HCT116 (cell line): ENCODE measurements around the gene TTLL10. TPM values are rescaled to one million over a fixed set of nuclear protein-coding genes. Genes with fewer than 3 reads are reported as not detected.
A peak's percentile ranks its signal among the peaks of the same experiment; 100 is the strongest.

ENCODE experiments used
- ATAC-seq: fragments of 200-7000 bp; cut with Tn5 transposase; 2 replicates; pipeline ENCODE4 v1.9.1; 2020; ENCODE audit warnings: mild to moderate bottlenecking, moderate library complexity
- BruUV-seq: library from RNA; stranded (reverse); fragments of 400-500 nt; replicated peaks from 2 replicates; lab custom pipeline; 2021; lab: Mats Ljungman, UMichigan
- CTCF ChIA-PET: fragments of 300-600 bp; sonication (Branson Sonifier 250); formaldehyde crosslinking; loops from one replicate; lab custom pipeline; 2021; ENCODE audit warnings: antibody characterized with exemption; lab: Charles Lee
- POLR2A ChIA-PET: fragments of 300-600, 350-600 bp; sonication (Branson Sonifier 250); formaldehyde crosslinking; loops from one replicate; lab custom pipeline; 2021; ENCODE audit warnings: antibody characterized with exemption; lab: Charles Lee
- RAD21 ChIA-PET, 2 experiments: fragments of 300-600 bp; sonication (Branson Sonifier 250); formaldehyde crosslinking; loops; one replicate each; lab custom pipeline; 2023; ENCODE audit warnings: low total read pairs in 2 of 2; ENCODE audit not compliant: uncharacterized antibody in 2 of 2, unreplicated experiment in 2 of 2, low non-redundant PET in 1 of 2; lab: Charles Lee
- DNase-seq: peaks from one replicate; pipeline ENCODE4 v3.0.0-alpha.2; 2010; ENCODE audit warnings: low read depth, low spot score
- H2AFZ ChIP-seq: fragments of 200-600 bp; shearing (Covaris generic), sonication (generic); 2 replicates; pipeline ENCODE4 v1.6.1; 2017; ENCODE audit warnings: low read depth, mixed run types, mixed read lengths, antibody characterized with exemption, low read length; ENCODE audit not compliant: poor library complexity, severe bottlenecking
- H3K27ac ChIP-seq: 2 replicates; pipeline ENCODE4 v1.5.1; 2012; ENCODE audit warnings: low read depth, low read length
- H3K27me3 ChIP-seq: fragments of 200-600 bp; sonication (generic); 2 replicates; pipeline ENCODE4 v1.6.1; 2016; ENCODE audit warnings: mixed run types, low read length, mixed read lengths; ENCODE audit not compliant: insufficient read depth
- H3K36me3 ChIP-seq, 2 experiments: fragments of 200-500 bp in 1 of 2; fragments of 200-600 bp in 1 of 2; sonication (Bioruptor generic) in 1 of 2; sonication (generic) in 1 of 2; 2 replicates each; pipeline versions ENCODE4 v1.5.1 to v1.6.1; 2014 to 2016; ENCODE audit warnings: low read length in 2 of 2, inconsistent platforms in 1 of 2, mixed read lengths in 1 of 2, mixed run types in 1 of 2; ENCODE audit not compliant: insufficient read depth in 2 of 2, control insufficient read depth in 1 of 2
- H3K4me1 ChIP-seq, 2 experiments: fragments of 200-600 bp in 1 of 2; sonication (generic) in 1 of 2; 2 replicates each; pipeline versions ENCODE4 v1.5.1 to v1.6.1; 2012 to 2017; ENCODE audit warnings: low read length in 2 of 2, inconsistent platforms in 1 of 2, mild to moderate bottlenecking in 1 of 2, mixed read lengths in 1 of 2, mixed run types in 1 of 2, moderate library complexity in 1 of 2; ENCODE audit not compliant: insufficient read depth in 2 of 2, control insufficient read depth in 1 of 2
- H3K4me2 ChIP-seq: fragments of 200-600 bp; sonication (generic); 2 replicates; pipeline ENCODE4 v1.6.1; 2017; ENCODE audit warnings: mixed run types, low read length, mixed read lengths
- H3K4me3 ChIP-seq, 2 experiments: fragments of 200-600 bp in 1 of 2; sonication (generic) in 1 of 2; replicated peaks in 1 of 2; 2 replicates each; pipeline ENCODE4 v1.5.1; 2011 to 2016; ENCODE audit warnings: low read length in 2 of 2, control low read depth in 1 of 2, low read depth in 1 of 2, mild to moderate bottlenecking in 1 of 2, mixed read lengths in 1 of 2, mixed run types in 1 of 2
- H3K79me2 ChIP-seq: fragments of 200-600 bp; sonication (generic); 2 replicates; pipeline ENCODE4 v1.6.1; 2017; ENCODE audit warnings: mild to moderate bottlenecking, mixed run types, low read length, moderate library complexity, mixed read lengths; ENCODE audit not compliant: insufficient read depth
- H3K9ac ChIP-seq: fragments of 200-600 bp; sonication (generic); 2 replicates; pipeline ENCODE4 v1.6.1; 2016; ENCODE audit warnings: low read length, mixed read lengths
- H3K9me2 ChIP-seq: fragments of 200-600 bp; sonication (generic), shearing (Covaris generic); 2 replicates; pipeline ENCODE4 v1.6.1; 2017; ENCODE audit warnings: mixed run types, mild to moderate bottlenecking, moderate library complexity; ENCODE audit not compliant: insufficient read depth
- H3K9me3 ChIP-seq, 2 experiments: fragments of 200-500 bp in 1 of 2; fragments of 200-600 bp in 1 of 2; sonication (Bioruptor generic) in 1 of 2; sonication (generic) in 1 of 2; 2 replicates each; pipeline ENCODE4 v1.6.1; 2014 to 2017; ENCODE audit warnings: low read length in 2 of 2, mixed read lengths in 2 of 2, inconsistent platforms in 1 of 2, low read depth in 1 of 2, mild to moderate bottlenecking in 1 of 2, mixed run types in 1 of 2, moderate library complexity in 1 of 2; ENCODE audit not compliant: control insufficient read depth in 1 of 2, insufficient read depth in 1 of 2
- H4K20me1 ChIP-seq: fragments of 200-600 bp; sonication (generic), shearing (Covaris generic); 2 replicates; pipeline ENCODE4 v1.6.1; 2017; ENCODE audit warnings: mixed run types, mild to moderate bottlenecking, moderate library complexity; ENCODE audit not compliant: insufficient read depth
- CBX3 ChIP-seq: IDR thresholded peaks from 2 replicates; pipeline ENCODE4 v1.6.1; 2012; ENCODE audit warnings: low read depth
- CEBPB ChIP-seq: IDR thresholded peaks from 2 replicates; pipeline ENCODE4 v1.6.1; 2012; ENCODE audit warnings: low read depth
- EGR1 ChIP-seq: IDR thresholded peaks from 2 replicates; pipeline ENCODE4 v1.6.1; 2012; ENCODE audit warnings: low read depth
- JUND ChIP-seq: IDR thresholded peaks from 2 replicates; pipeline ENCODE4 v1.6.1; 2012
- POLR2A ChIP-seq: IDR thresholded peaks from 2 replicates; pipeline ENCODE4 v1.7.0; 2011; ENCODE audit warnings: borderline replicate concordance; ENCODE audit not compliant: insufficient read depth, insufficient read length; ENCODE audit errors: extremely low read depth
- RAD21 ChIP-seq: IDR thresholded peaks from 2 replicates; pipeline ENCODE4 v1.6.1; 2012; ENCODE audit warnings: low read depth, mild to moderate bottlenecking
- SP1 ChIP-seq: IDR thresholded peaks from 2 replicates; pipeline ENCODE4 v1.6.1; 2012; ENCODE audit warnings: low read depth
- TCF7L2 ChIP-seq: IDR thresholded peaks from 2 replicates; pipeline ENCODE4 v1.7.0; 2011; ENCODE audit warnings: borderline replicate concordance, inconsistent platforms; ENCODE audit not compliant: insufficient read depth, insufficient read length; ENCODE audit errors: extremely low read depth
- ZNF274 ChIP-seq: fragments of 200-500 bp; sonication (Bioruptor generic); IDR thresholded peaks from 2 replicates; pipeline ENCODE4 v1.6.1; 2014; ENCODE audit warnings: mild to moderate bottlenecking, low read depth, low read length, inconsistent platforms
- intact Hi-C: fragments of 100-400 bp; cut with micrococcal nuclease; formaldehyde crosslinking; loops from 2 replicates; pipeline ENCODE4 v1.10.0; 2022
- total RNA-seq: library from RNA; stranded (reverse); gene quantifications from one replicate; pipeline ENCODE4 v1.2.1, GENCODE V29; 2021; ENCODE audit not compliant: unreplicated experiment
- TF ChIP-seq, protein P1 (sequence below), 3 experiments: fragments of 200-600 bp in 1 of 3; sonication (generic) in 1 of 3; IDR thresholded peaks in 2 of 3; conservative IDR thresholded peaks in 1 of 3; 2 replicates each; pipeline ENCODE4 v1.5.1; 2012 to 2017; ENCODE audit warnings: low read depth in 2 of 3, low read length in 2 of 3, antibody characterized with exemption in 1 of 3, borderline replicate concordance in 1 of 3, control low read depth in 1 of 3, mild to moderate bottlenecking in 1 of 3, mixed read lengths in 1 of 3, mixed run types in 1 of 3, moderate library complexity in 1 of 3; ENCODE audit not compliant: insufficient read depth in 1 of 3
- TF ChIP-seq, protein P2 (sequence below): IDR thresholded peaks from 2 replicates; pipeline ENCODE4 v1.6.1; 2012; ENCODE audit warnings: low read depth

TTLL10 gene
- total RNA-seq, 1 experiment from 2014 or later, result 0.10 TPM

DNA sequence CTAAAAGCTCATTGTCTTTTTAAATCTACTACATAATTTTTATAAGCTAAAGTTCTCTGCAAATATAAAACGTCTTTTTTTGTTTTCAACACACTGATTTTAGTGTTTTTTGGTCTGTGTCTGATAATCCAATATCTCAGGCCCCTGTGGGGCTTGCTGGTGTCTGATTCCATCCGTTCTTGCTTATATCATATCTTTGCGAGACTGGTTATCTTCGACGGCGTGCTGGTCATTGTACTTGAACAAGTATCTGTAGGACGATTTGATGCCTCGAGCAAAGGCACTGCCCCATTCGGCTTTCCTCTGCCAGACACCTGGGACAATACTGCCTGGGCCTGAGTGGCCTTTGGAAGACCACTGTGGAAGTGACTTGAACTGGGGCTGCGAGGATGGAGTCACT, 18.4 kb upstream of the TTLL10 start:
- H3K27ac ChIP-seq, result no peak overlapping the region
- no peak for ATAC-seq
- intact Hi-C loops, result no loop called here
- CTCF ChIA-PET, result no interaction called here
- TF ChIP-seq TCF7L2 (no peak), SP1 (no peak)
- TF ChIP-seq, protein P1, sequence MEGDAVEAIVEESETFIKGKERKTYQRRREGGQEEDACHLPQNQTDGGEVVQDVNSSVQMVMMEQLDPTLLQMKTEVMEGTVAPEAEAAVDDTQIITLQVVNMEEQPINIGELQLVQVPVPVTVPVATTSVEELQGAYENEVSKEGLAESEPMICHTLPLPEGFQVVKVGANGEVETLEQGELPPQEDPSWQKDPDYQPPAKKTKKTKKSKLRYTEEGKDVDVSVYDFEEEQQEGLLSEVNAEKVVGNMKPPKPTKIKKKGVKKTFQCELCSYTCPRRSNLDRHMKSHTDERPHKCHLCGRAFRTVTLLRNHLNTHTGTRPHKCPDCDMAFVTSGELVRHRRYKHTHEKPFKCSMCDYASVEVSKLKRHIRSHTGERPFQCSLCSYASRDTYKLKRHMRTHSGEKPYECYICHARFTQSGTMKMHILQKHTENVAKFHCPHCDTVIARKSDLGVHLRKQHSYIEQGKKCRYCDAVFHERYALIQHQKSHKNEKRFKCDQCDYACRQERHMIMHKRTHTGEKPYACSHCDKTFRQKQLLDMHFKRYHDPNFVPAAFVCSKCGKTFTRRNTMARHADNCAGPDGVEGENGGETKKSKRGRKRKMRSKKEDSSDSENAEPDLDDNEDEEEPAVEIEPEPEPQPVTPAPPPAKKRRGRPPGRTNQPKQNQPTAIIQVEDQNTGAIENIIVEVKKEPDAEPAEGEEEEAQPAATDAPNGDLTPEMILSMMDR (IDR thresholded peaks at IDR 0.05 in 2 of 3, conservative IDR thresholded peaks at IDR 0.05 in 1 of 3; ENCODE audit: borderline replicate concordance in 1 of 3, insufficient read depth in 1 of 3, low read depth in 2 of 3, low read length in 2 of 3), result no peak
- no peaks in the 10 kb centered on the region for H3K27me3 ChIP-seq
- no peak overlapping the region for H3K9ac ChIP-seq
- RAD21 ChIA-PET, result no interaction called here
- H3K79me2 ChIP-seq, result no peaks in the 10 kb centered on the region
- H4K20me1 ChIP-seq, result no peaks in the 10 kb centered on the region
- H3K4me3 ChIP-seq, result no peak overlapping the region
- no peaks in the 10 kb centered on the region for H3K36me3 ChIP-seq
- no peak for DNase-seq
- H3K9me3 ChIP-seq, result peaks cover 8 to 17% of the 10 kb centered on the region in 2 experiments; a peak in 2 of 4 replicates
- H3K4me2 ChIP-seq, result no peak overlapping the region
- no TSS peak for BruUV-seq
- POLR2A ChIA-PET, result no interaction called here
- no peak overlapping the region for H2AFZ ChIP-seq
- peaks cover 11 to 30% of the 10 kb centered on the region in 2 experiments for H3K4me1 ChIP-seq
- no peaks in the 10 kb centered on the region for H3K9me2 ChIP-seq

DNA sequence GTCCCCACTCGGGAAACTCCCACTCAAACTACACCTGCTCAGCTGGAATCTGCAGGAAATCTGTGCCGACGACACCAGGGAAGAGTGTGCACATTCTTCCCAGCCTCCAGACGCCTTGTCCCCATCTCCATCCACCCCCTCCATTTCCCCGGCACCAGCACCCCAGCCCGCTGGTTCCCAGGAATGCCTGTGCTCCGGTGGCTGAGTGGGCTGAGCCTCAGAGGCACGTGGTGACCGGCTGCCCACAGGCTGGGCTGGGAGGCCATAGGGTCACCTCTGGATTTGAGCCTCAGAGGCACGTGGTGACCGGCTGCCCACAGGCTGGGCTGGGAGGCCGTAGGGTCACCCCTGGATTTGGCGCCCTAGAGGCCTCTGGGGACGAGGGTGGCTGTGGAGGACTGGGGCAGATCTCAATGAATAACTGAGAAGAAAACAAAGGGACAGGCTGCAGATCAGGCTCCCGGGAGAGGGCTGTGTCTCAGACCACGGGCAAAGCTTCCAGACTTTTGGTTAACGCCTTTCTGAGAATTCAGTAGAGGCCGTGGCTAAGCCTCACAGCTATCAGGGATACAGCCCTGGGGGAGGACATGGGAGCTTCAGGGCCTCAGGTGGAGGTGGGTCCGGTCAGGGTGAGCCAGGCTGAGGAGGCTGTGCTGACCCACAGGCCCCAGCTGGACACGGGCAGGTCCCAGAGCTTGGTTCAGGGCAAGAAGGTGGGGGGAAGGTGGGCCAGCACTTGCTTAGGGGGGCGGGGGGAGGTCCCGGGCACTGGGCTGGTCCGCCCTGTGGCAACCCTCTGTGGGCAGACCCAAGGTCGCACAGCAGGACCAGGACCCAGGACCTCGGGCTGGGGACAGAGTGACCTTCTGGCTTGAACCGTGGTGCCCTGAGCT, 17.3 kb upstream of the TTLL10 start:
- Histone ChIP-seq H3K4me1 (peaks cover 11 to 27% of the 10 kb centered on the region in 2 experiments), H4K20me1 (no peaks in the 10 kb centered on the region), H2AFZ (no peak overlapping the region), H3K4me3 (no peak overlapping the region), H3K9ac (no peak overlapping the region), H3K9me2 (no peaks in the 10 kb centered on the region), H3K4me2 (peak overlapping the region; percentile 28; the same call in 1 of the 2 replicates), H3K9me3 (peaks cover 8 to 17% of the 10 kb centered on the region in 2 experiments; a peak in 2 of 4 replicates), H3K27ac (no peak overlapping the region; the same call in 1 of the 2 replicates), H3K27me3 (no peaks in the 10 kb centered on the region), H3K79me2 (no peaks in the 10 kb centered on the region), H3K36me3 (no peaks in the 10 kb centered on the region)
- CTCF ChIA-PET, result no interaction called here
- BruUV-seq, result no TSS peak
- intact Hi-C loops, result no loop called here
- ATAC-seq (no peak), DNase-seq (no peak)
- RAD21 ChIA-PET, result no interaction called here
- POLR2A ChIA-PET, result interaction anchor here (0.7 kb wide), 1 partner anchor 63 kb away, joined by 4 read pairs; no protein-coding TSS in a partner anchor
- no peak for TF ChIP-seq POLR2A
- no peak for TF ChIP-seq CEBPB
- TF ChIP-seq JUND, result no peak
- TF ChIP-seq, protein P2, sequence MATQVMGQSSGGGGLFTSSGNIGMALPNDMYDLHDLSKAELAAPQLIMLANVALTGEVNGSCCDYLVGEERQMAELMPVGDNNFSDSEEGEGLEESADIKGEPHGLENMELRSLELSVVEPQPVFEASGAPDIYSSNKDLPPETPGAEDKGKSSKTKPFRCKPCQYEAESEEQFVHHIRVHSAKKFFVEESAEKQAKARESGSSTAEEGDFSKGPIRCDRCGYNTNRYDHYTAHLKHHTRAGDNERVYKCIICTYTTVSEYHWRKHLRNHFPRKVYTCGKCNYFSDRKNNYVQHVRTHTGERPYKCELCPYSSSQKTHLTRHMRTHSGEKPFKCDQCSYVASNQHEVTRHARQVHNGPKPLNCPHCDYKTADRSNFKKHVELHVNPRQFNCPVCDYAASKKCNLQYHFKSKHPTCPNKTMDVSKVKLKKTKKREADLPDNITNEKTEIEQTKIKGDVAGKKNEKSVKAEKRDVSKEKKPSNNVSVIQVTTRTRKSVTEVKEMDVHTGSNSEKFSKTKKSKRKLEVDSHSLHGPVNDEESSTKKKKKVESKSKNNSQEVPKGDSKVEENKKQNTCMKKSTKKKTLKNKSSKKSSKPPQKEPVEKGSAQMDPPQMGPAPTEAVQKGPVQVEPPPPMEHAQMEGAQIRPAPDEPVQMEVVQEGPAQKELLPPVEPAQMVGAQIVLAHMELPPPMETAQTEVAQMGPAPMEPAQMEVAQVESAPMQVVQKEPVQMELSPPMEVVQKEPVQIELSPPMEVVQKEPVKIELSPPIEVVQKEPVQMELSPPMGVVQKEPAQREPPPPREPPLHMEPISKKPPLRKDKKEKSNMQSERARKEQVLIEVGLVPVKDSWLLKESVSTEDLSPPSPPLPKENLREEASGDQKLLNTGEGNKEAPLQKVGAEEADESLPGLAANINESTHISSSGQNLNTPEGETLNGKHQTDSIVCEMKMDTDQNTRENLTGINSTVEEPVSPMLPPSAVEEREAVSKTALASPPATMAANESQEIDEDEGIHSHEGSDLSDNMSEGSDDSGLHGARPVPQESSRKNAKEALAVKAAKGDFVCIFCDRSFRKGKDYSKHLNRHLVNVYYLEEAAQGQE, result no peak
- no peak for TF ChIP-seq CBX3
- TF ChIP-seq SP1, result no peak
- TF ChIP-seq ZNF274, result no peak
- no peak for TF ChIP-seq RAD21
- TF ChIP-seq EGR1, result no peak
